HepG2 (cell line): ENCODE data around the gene RASGRF1.

Experiments used
- CTCF ChIP-seq: sonication (generic); formaldehyde crosslinking; IDR thresholded peaks from 2 replicates; pipeline ENCODE4 v1.5.0; 2020; ENCODE audit warnings: mild to moderate bottlenecking, missing genetic modification reagents, moderate library complexity
- SIN3A ChIP-seq: IDR thresholded peaks from 2 replicates; pipeline ENCODE4 v1.6.1; 2011; ENCODE audit warnings: low read depth, mild to moderate bottlenecking, control low read depth, low read length, borderline replicate concordance

- TF ChIP-seq CTCF, result no peak
- no peak for TF ChIP-seq SIN3A
Observed at GRCh38 chr15:78951841-78952238, 138.7 kb downstream of the RASGRF1 start.
